Peyer's patch (tissue), 4 donors: ENCODE data around the gene NDST3. TPM values are rescaled to one million over a fixed set of nuclear protein-coding genes. Genes with fewer than 3 reads are reported as not detected.

Experiments used
- DNase-seq, 3 donors: peaks; one replicate each; pipeline ENCODE4 v3.0.0-alpha.2; 2017 to 2019
- H3K27ac ChIP-seq, 4 donors: fragments of 200-600 bp; sonication (generic); one replicate each; pipeline ENCODE4 v1.5.1; 2016 to 2019
- H3K27me3 ChIP-seq, 2 donors: fragments of 200-600 bp; sonication (generic); one replicate each; pipeline ENCODE4 v1.5.1; 2019
- H3K36me3 ChIP-seq, 3 donors: fragments of 200-600 bp; sonication (generic); one replicate each; pipeline ENCODE4 v1.5.1; 2016 to 2019
- H3K4me1 ChIP-seq, 4 donors: fragments of 200-600 bp; sonication (generic); one replicate each; pipeline ENCODE4 v1.5.1; 2016 to 2019
- H3K4me3 ChIP-seq, 4 donors: fragments of 200-600 bp; sonication (generic); 1 replicate in 3 of 4; 2 replicates in 1 of 4; pipeline ENCODE4 v1.5.1; 2016 to 2019; ENCODE audit warnings: mild to moderate bottlenecking in 1 of 4
- H3K9me3 ChIP-seq, 4 donors: fragments of 200-600 bp; sonication (generic); one replicate each; pipeline ENCODE4 v1.5.1; 2016 to 2019; ENCODE audit warnings: mild to moderate bottlenecking in 1 of 4
- CTCF ChIP-seq, 6 experiments: fragments of 450-650 bp in 4 of 6; fragments of 200-600 bp in 2 of 6; sonication (generic) in 1 of 6; IDR thresholded peaks; one replicate each; pipeline ENCODE4 v1.5.1; 2017 to 2019; ENCODE audit warnings: antibody characterized with exemption in 6 of 6, mild to moderate bottlenecking in 3 of 6, moderate library complexity in 1 of 6
- POLR2A ChIP-seq, 2 donors: fragments of 450-650 bp; IDR thresholded peaks; one replicate each; pipeline ENCODE4 v1.5.1; 2017; ENCODE audit warnings: antibody characterized with exemption in 2 of 2, mild to moderate bottlenecking in 2 of 2, moderate library complexity in 2 of 2
- total RNA-seq, 4 donors: library from RNA; depleted of rRNA; stranded (reverse); fragments of >200 nt; gene quantifications; one replicate each; pipeline ENCODE4 v1.1.0, GENCODE V29; 2016

NDST3 gene
- total RNA-seq, 4 donors from 2014 or later = not detected

- peaks cover 0 to 7% (median 3%) of the 10 kb centered on the region in 4 donors for H3K4me1 ChIP-seq
- H3K4me3 ChIP-seq = peak overlapping the region in 1 of 4 donors; percentile 50
- no peak overlapping the region for H3K27ac ChIP-seq
- DNase-seq = no peak
- no peaks in the 10 kb centered on the region for H3K9me3 ChIP-seq
- no peaks in the 10 kb centered on the region for H3K36me3 ChIP-seq
- TF ChIP-seq POLR2A (IDR thresholded peaks at IDR 0.05) (no peak), CTCF (IDR thresholded peaks at IDR 0.05) (no peak)
- H3K27me3 ChIP-seq = no peaks in the 10 kb centered on the region
Measured at GRCh38 chr4:118032691-118033090, 1.6 kb upstream of the NDST3 start.

- TF ChIP-seq CTCF (IDR thresholded peaks at IDR 0.05) (no peak), POLR2A (IDR thresholded peaks at IDR 0.05) (no peak)
- DNase-seq = peak in 1 of 3 donors; percentile 57
- H3K27ac ChIP-seq = no peak overlapping the region
- peaks cover 0 to 7% (median 3%) of the 10 kb centered on the region in 4 donors for H3K4me1 ChIP-seq
- no peaks in the 10 kb centered on the region for H3K9me3 ChIP-seq
- peak overlapping the region; percentile 14 to 53 (median 40) for H3K4me3 ChIP-seq
- no peaks in the 10 kb centered on the region for H3K27me3 ChIP-seq
- H3K36me3 ChIP-seq = no peaks in the 10 kb centered on the region
Measured at GRCh38 chr4:118033148-118034052, 886 bp upstream of the NDST3 start.

GRCh38 chr4:118035309-118035708, 1.0 kb downstream of the NDST3 start:
- Histone ChIP-seq H3K36me3 (no peaks in the 10 kb centered on the region), H3K27ac (no peak overlapping the region), H3K4me1 (peaks cover 0 to 7% (median 3%) of the 10 kb centered on the region in 4 donors), H3K9me3 (no peaks in the 10 kb centered on the region), H3K27me3 (no peaks in the 10 kb centered on the region), H3K4me3 (no peak overlapping the region)
- DNase-seq = no peak
- TF ChIP-seq POLR2A (IDR thresholded peaks at IDR 0.05) = no peak

- Histone ChIP-seq H3K4me1 (peaks cover 0 to 7% (median 3%) of the 10 kb centered on the region in 4 donors), H3K36me3 (no peaks in the 10 kb centered on the region), H3K4me3 (no peak overlapping the region), H3K9me3 (no peaks in the 10 kb centered on the region), H3K27me3 (no peaks in the 10 kb centered on the region), H3K27ac (no peak overlapping the region)
- no peak for TF ChIP-seq CTCF (IDR thresholded peaks at IDR 0.05)
- no peak for TF ChIP-seq POLR2A (IDR thresholded peaks at IDR 0.05)
- DNase-seq = no peak
Measured at GRCh38 chr4:118036336-118036735, 2.0 kb downstream of the NDST3 start.

- H3K9me3 ChIP-seq = no peaks in the 10 kb centered on the region
Measured at GRCh38 chr4:118037955-118038354, 3.7 kb downstream of the NDST3 start.

More at GRCh38 chr4:118037955-118038354, 3.7 kb downstream of the NDST3 start:
- Histone ChIP-seq H3K36me3 (no peaks in the 10 kb centered on the region), H3K27ac (no peak overlapping the region), H3K4me1 (peaks cover 0 to 7% (median 3%) of the 10 kb centered on the region in 4 donors), H3K4me3 (no peak overlapping the region), H3K27me3 (no peaks in the 10 kb centered on the region)
- DNase-seq = no peak
- TF ChIP-seq CTCF (IDR thresholded peaks at IDR 0.05) (no peak), POLR2A (IDR thresholded peaks at IDR 0.05) (no peak)
